Measurements from ENCODE around the gene CDH6. TPM values are rescaled to one million over a fixed set of nuclear protein-coding genes. Genes with fewer than 3 reads are reported as not detected.

CDH6 gene
- total and polyA plus RNA-seq, 2 donors (not counting 1 experiment from before 2014, with no cell fraction given): not detected

DNA sequence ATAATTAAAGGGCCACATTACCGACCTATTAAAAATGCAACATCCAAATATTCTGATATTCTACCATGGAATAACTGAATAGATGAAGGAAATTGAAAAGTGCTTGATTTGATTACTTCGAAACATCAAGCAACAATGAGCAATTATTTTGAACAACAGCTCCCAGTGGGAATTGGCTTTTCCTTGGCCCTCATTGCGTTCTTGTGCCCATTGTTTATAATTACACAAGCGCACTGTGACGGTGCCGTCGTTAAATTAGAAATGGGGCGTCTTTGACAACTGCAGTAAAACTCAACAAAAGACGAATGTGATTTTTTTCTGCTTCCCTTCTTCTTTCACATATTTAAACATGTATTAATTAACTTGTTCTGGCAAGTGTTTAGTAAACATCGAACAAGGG lies 61.6 kb downstream of the CDH6 start:
- no peak overlapping the region for H3K9ac ChIP-seq (ENCODE audit: low read length)
- no peaks in the 10 kb centered on the region for H4K20me1 ChIP-seq (ENCODE audit: control insufficient read depth, insufficient read depth, low read length, poor library complexity, severe bottlenecking)
- WGBS (ENCODE audit: insufficient coverage): 90% methylated on average over 2 of the region's 10 CpGs
- no peak overlapping the region for H3K4me3 ChIP-seq (ENCODE audit: control extremely low read depth in 1 of 5, extremely low read depth in 1 of 5, insufficient read depth in 1 of 5, low read depth in 2 of 5, low read length in 4 of 5)
- peaks cover 0 to 8% (median 0%) of the 10 kb centered on the region in 3 donors for H3K9me3 ChIP-seq (ENCODE audit: control extremely low read depth in 1 of 3, control insufficient read depth in 2 of 3, insufficient read depth in 1 of 3, low read length in 2 of 3)
- H3K27ac ChIP-seq (ENCODE audit: low read length in 2 of 2): no peak overlapping the region
- Mint-ChIP-seq H3K9me3 (ENCODE audit: insufficient read depth) (peaks cover 2% of the 10 kb centered on the region), H3K4me3 (no peak overlapping the region), H3K27ac (no peak overlapping the region), H3K27me3 (no peaks in the 10 kb centered on the region), H3K4me1 (no peaks in the 10 kb centered on the region)
- no peaks in the 10 kb centered on the region for H3K36me3 ChIP-seq (replicated peaks in 1 of 2; ENCODE audit: control extremely low read depth in 1 of 2, control insufficient read depth in 1 of 2, extremely low read depth in 1 of 2, insufficient read depth in 2 of 2, low read length in 1 of 2)
- ATAC-seq (ENCODE audit: low read depth): no peak
- TF ChIP-seq CTCF (IDR thresholded peaks at IDR 0.05) (no peak), EZH2 (IDR thresholded peaks at IDR 0.05; ENCODE audit: borderline replicate concordance, insufficient read depth, low read depth, low read length, poor library complexity, severe bottlenecking) (no peak)
- CTCF ChIA-PET: no interaction called here
- POLR2A ChIA-PET: no interaction called here
- intact Hi-C loops (cut with micrococcal nuclease): no loop called here
- no peak for DNase-seq
- no peaks in the 10 kb centered on the region for H3K27me3 ChIP-seq (replicated peaks in 1 of 4; ENCODE audit: control extremely low read depth in 1 of 4, control insufficient read depth in 3 of 4, insufficient read depth in 4 of 4, low read length in 3 of 4)
- no peaks in the 10 kb centered on the region for H3K4me1 ChIP-seq (ENCODE audit: control insufficient read depth in 2 of 2, insufficient read depth in 2 of 2, low read length in 2 of 2)
- no peak overlapping the region for H3K4me2 ChIP-seq (replicated peaks; ENCODE audit: low read depth, low read length, poor library complexity, severe bottlenecking)
- no peak overlapping the region for H2AFZ ChIP-seq (ENCODE audit: insufficient read depth, low read depth, low read length, poor library complexity, severe bottlenecking)
- no peaks in the 10 kb centered on the region for H3K79me2 ChIP-seq (ENCODE audit: control insufficient read depth, insufficient read depth, low read length)

GRCh38 chr5:31268256-31268655 lies 74.8 kb downstream of the CDH6 start:
- Mint-ChIP-seq H3K27ac (no peak overlapping the region), H3K9me3 (ENCODE audit: insufficient read depth) (no peaks in the 10 kb centered on the region), H3K27me3 (no peaks in the 10 kb centered on the region), H3K4me1 (no peaks in the 10 kb centered on the region), H3K4me3 (no peak overlapping the region)
- ATAC-seq (ENCODE audit: low read depth) (no peak), DNase-seq (no peak)
- Histone ChIP-seq H2AFZ (ENCODE audit: insufficient read depth, low read depth, low read length, poor library complexity, severe bottlenecking) (no peak overlapping the region), H3K4me2 (replicated peaks; ENCODE audit: low read depth, low read length, poor library complexity, severe bottlenecking) (no peak overlapping the region), H3K4me1 (ENCODE audit: control insufficient read depth in 2 of 2, insufficient read depth in 2 of 2, low read length in 2 of 2) (no peaks in the 10 kb centered on the region), H3K36me3 (replicated peaks in 1 of 2; ENCODE audit: control extremely low read depth in 1 of 2, control insufficient read depth in 1 of 2, extremely low read depth in 1 of 2, insufficient read depth in 2 of 2, low read length in 1 of 2) (no peaks in the 10 kb centered on the region), H3K4me3 (ENCODE audit: control extremely low read depth in 1 of 5, extremely low read depth in 1 of 5, insufficient read depth in 1 of 5, low read depth in 2 of 5, low read length in 4 of 5) (no peak overlapping the region), H4K20me1 (ENCODE audit: control insufficient read depth, insufficient read depth, low read length, poor library complexity, severe bottlenecking) (no peaks in the 10 kb centered on the region), H3K27me3 (replicated peaks in 1 of 4; ENCODE audit: control extremely low read depth in 1 of 4, control insufficient read depth in 3 of 4, insufficient read depth in 4 of 4, low read length in 3 of 4) (no peaks in the 10 kb centered on the region), H3K79me2 (ENCODE audit: control insufficient read depth, insufficient read depth, low read length) (no peaks in the 10 kb centered on the region), H3K9me3 (ENCODE audit: control extremely low read depth in 1 of 3, control insufficient read depth in 2 of 3, insufficient read depth in 1 of 3, low read length in 2 of 3) (peaks cover 0 to 2% (median 0%) of the 10 kb centered on the region in 3 donors), H3K9ac (ENCODE audit: low read length) (no peak overlapping the region), H3K27ac (ENCODE audit: low read length in 2 of 2) (no peak overlapping the region)
- WGBS (ENCODE audit: insufficient coverage): 100% methylated on average over 1 of the region's 2 CpGs
- no peak for TF ChIP-seq CTCF (IDR thresholded peaks at IDR 0.05)
- no peak for TF ChIP-seq EZH2 (IDR thresholded peaks at IDR 0.05; ENCODE audit: borderline replicate concordance, insufficient read depth, low read depth, low read length, poor library complexity, severe bottlenecking)
- ChIA-PET CTCF (no interaction called here), POLR2A (no interaction called here)
- intact Hi-C loops (cut with micrococcal nuclease): no loop called here

Measured in B cell (primary cell).